Activated CD8-positive, alpha-beta memory T cell treated with anti-CD3 and anti-CD28 coated beads for 4 hours (primary cell): Measurements from ENCODE around the gene EDEM2.
"Not testable (repeated sequence)": the region's sequence is repeated elsewhere in the genome, so short reads cannot be mapped to it uniquely, and the experiment has no call there.

Experiments
- DNase-seq, 2 donors: peaks; one replicate each; pipeline ENCODE4 v3.0.0-alpha.2; 2020; ENCODE audit warnings: low read depth in 2 of 2

The EDEM2 gene

GRCh38 chr20:35087791-35088190, 59.3 kb downstream of the EDEM2 start:
- DNase-seq = no peak

GRCh38 chr20:35087355-35087754, 59.8 kb downstream of the EDEM2 start:
- DNase-seq = no peak

- DNase-seq = no peak
Observed at GRCh38 chr20:35085477-35086225, 61.5 kb downstream of the EDEM2 start.

- DNase-seq = no peak
Observed at GRCh38 chr20:35084998-35085397, 62.1 kb downstream of the EDEM2 start.

- DNase-seq = not testable (repeated sequence)
Observed at GRCh38 chr20:35080348-35080642, 66.8 kb downstream of the EDEM2 start.

- DNase-seq = no peak
Observed at GRCh38 chr20:35079472-35080347, 67.4 kb downstream of the EDEM2 start.

GRCh38 chr20:35077872-35078271, 69.3 kb downstream of the EDEM2 start:
- no peak for DNase-seq

- DNase-seq = no peak
Observed at GRCh38 chr20:35077341-35077740, 69.8 kb downstream of the EDEM2 start.

- DNase-seq = not testable (repeated sequence)
Observed at GRCh38 chr20:35071436-35072153, 75.5 kb downstream of the EDEM2 start.

- no peak for DNase-seq
Observed at GRCh38 chr20:35066194-35066593, 80.9 kb downstream of the EDEM2 start.
